PC-9 (cell line): ENCODE data around the gene HMHB1. TPM values are rescaled to one million over a fixed set of nuclear protein-coding genes. Genes with fewer than 3 reads are reported as not detected.
A peak's percentile ranks its signal among the peaks of the same experiment; 100 is the strongest.

Source experiments
- BruUV-seq: library from RNA; stranded (reverse); fragments of 400-500 nt; replicated peaks from 2 replicates; lab custom pipeline; 2021; lab: Mats Ljungman, UMichigan
- CTCF ChIA-PET: fragments of 300-600 bp; sonication (Branson Sonifier 250); formaldehyde crosslinking; loops from one replicate; lab custom pipeline; 2022; ENCODE audit warnings: antibody characterized with exemption; lab: Charles Lee
- POLR2A ChIA-PET: fragments of 300-600 bp; sonication (Branson Sonifier 250); formaldehyde crosslinking; loops from one replicate; lab custom pipeline; 2022; ENCODE audit warnings: antibody characterized with exemption; ENCODE audit not compliant: unreplicated experiment; lab: Charles Lee
- DNase-seq, 2 experiments: peaks; one replicate each; pipeline versions ENCODE4 v3.0.0 to v3.0.0-alpha.2; 2015 to 2022; ENCODE audit warnings: mixed read lengths in 1 of 2
- H2AFZ ChIP-seq: fragments of 200-600 bp; sonication (generic); 2 replicates; pipeline ENCODE4 v1.8.1; 2017; ENCODE audit warnings: antibody characterized with exemption
- H3F3A ChIP-seq: fragments of 200-600 bp; sonication (generic); 2 replicates; pipeline ENCODE4 v1.8.1; 2017; ENCODE audit warnings: antibody characterized with exemption, mild to moderate bottlenecking, low read depth; ENCODE audit not compliant: insufficient read depth
- H3K27ac ChIP-seq: fragments of 200-600 bp; sonication (generic); 2 replicates; pipeline ENCODE4 v1.6.1; 2016; ENCODE audit warnings: mixed run types
- H3K27me3 ChIP-seq: fragments of 200-600 bp; sonication (generic); 2 replicates; pipeline ENCODE4 v1.6.1; 2016; ENCODE audit warnings: low read depth, mixed run types; ENCODE audit not compliant: insufficient read depth
- H3K36me3 ChIP-seq: fragments of 200-600 bp; sonication (generic); 2 replicates; pipeline ENCODE4 v1.6.1; 2016; ENCODE audit warnings: low read depth, mixed run types
- H3K4me1 ChIP-seq: fragments of 200-600 bp; sonication (generic); replicated peaks from 2 replicates; pipeline ENCODE4 v1.6.1; 2016; ENCODE audit warnings: mixed run types; ENCODE audit not compliant: insufficient read depth
- H3K4me2 ChIP-seq: fragments of 200-600 bp; sonication (generic); 2 replicates; pipeline ENCODE4 v1.6.1; 2017; ENCODE audit warnings: mixed run types
- H3K4me3 ChIP-seq: fragments of 200-600 bp; sonication (generic); 2 replicates; pipeline ENCODE4 v1.6.1; 2016; ENCODE audit warnings: mixed run types
- H3K79me2 ChIP-seq: fragments of 200-600 bp; sonication (generic); 2 replicates; pipeline ENCODE4 v1.6.1; 2017; ENCODE audit warnings: low read depth, mixed run types
- H3K9me2 ChIP-seq: fragments of 200-600 bp; sonication (generic); 2 replicates; pipeline ENCODE4 v1.8.1; 2017; ENCODE audit warnings: mild to moderate bottlenecking; ENCODE audit not compliant: insufficient read depth
- H3K9me3 ChIP-seq: fragments of 200-600 bp; sonication (generic); 2 replicates; pipeline ENCODE4 v1.8.1; 2016; ENCODE audit warnings: low read depth; ENCODE audit not compliant: insufficient read depth
- H4K20me1 ChIP-seq: fragments of 200-600 bp; sonication (generic); 2 replicates; pipeline ENCODE4 v1.8.1; 2017; ENCODE audit not compliant: insufficient read depth
- CTCF ChIP-seq: fragments of 200-600 bp; sonication (generic); conservative IDR thresholded peaks from 2 replicates; pipeline ENCODE4 v1.6.1; 2017; ENCODE audit warnings: mixed run types, antibody characterized with exemption, mild to moderate bottlenecking, moderate library complexity
- EZH2 ChIP-seq: fragments of 200-600 bp; sonication (generic); IDR thresholded peaks from 2 replicates; pipeline ENCODE4 v1.8.0; 2017; ENCODE audit warnings: antibody characterized with exemption, low read depth
- intact Hi-C: fragments of 100-400 bp; cut with micrococcal nuclease; formaldehyde crosslinking; loops from one replicate; pipeline ENCODE4 v1.10.0; 2022; ENCODE audit not compliant: unreplicated experiment
- total RNA-seq: library from RNA; stranded (reverse); gene quantifications from 2 replicates; pipeline ENCODE4 v1.2.3, GENCODE V29; 2021

The HMHB1 gene
- total RNA-seq, 1 experiment from 2014 or later = not detected

- Histone ChIP-seq H3K4me1 (peaks cover 15% of the 10 kb centered on the region), H3K9me3 (no peaks in the 10 kb centered on the region), H3F3A (0 out of 2 replicates have a peak, but pooled peaks cover 8% of the 10 kb centered on the region), H3K27me3 (no peaks in the 10 kb centered on the region), H3K4me2 (peak overlapping the region; percentile 3; the same call in 1 of the 2 replicates), H2AFZ (no peak overlapping the region), H3K27ac (peak overlapping the region; percentile 61), H3K4me3 (no peak overlapping the region), H4K20me1 (no peaks in the 10 kb centered on the region), H3K79me2 (no peaks in the 10 kb centered on the region), H3K9me2 (no peaks in the 10 kb centered on the region), H3K36me3 (no peaks in the 10 kb centered on the region)
- DNase-seq = peak; percentile 24 to 82
- ChIA-PET CTCF (interaction anchor here (0.5 kb wide), 1 partner anchor 718 kb away, joined by 3 read pairs; no protein-coding TSS in a partner anchor), POLR2A (interaction anchor here (0.7 kb wide), 1 partner anchor 945 kb away, joined by 4 read pairs; no protein-coding TSS in a partner anchor)
- intact Hi-C loops = loop anchor here (1.0 to 10.0 kb wide), 7 partner anchors 95 to 825 kb away; no protein-coding TSS in a partner anchor
- no TSS peak for BruUV-seq
- no peak for TF ChIP-seq EZH2
- TF ChIP-seq CTCF = no peak
These were observed 15.0 kb downstream of the HMHB1 start for GRCh38 chr5:143826951-143827444.

- ChIA-PET CTCF (no interaction called here), POLR2A (no interaction called here)
These were observed 16.7 kb downstream of the HMHB1 start for GRCh38 chr5:143828710-143829109.

GRCh38 chr5:143833177-143833576, 21.2 kb downstream of the HMHB1 start:
- H3K27ac ChIP-seq = no peak overlapping the region
- no peaks in the 10 kb centered on the region for H3K27me3 ChIP-seq
- no peaks in the 10 kb centered on the region for H3K36me3 ChIP-seq
- intact Hi-C loops = no loop called here
- POLR2A ChIA-PET = no interaction called here
- H2AFZ ChIP-seq = no peak overlapping the region
- H3K4me2 ChIP-seq = no peak overlapping the region
- H3K79me2 ChIP-seq = no peaks in the 10 kb centered on the region
- DNase-seq = no peak
- H3K4me3 ChIP-seq = no peak overlapping the region
- H3K9me3 ChIP-seq = no peaks in the 10 kb centered on the region
- BruUV-seq = no TSS peak
- no peaks in the 10 kb centered on the region for H3K4me1 ChIP-seq
- H3F3A ChIP-seq = no peaks in the 10 kb centered on the region
- TF ChIP-seq CTCF (no peak), EZH2 (no peak)
- no peaks in the 10 kb centered on the region for H4K20me1 ChIP-seq
- CTCF ChIA-PET = no interaction called here
- H3K9me2 ChIP-seq = no peaks in the 10 kb centered on the region

More at GRCh38 chr5:143828710-143829109, 16.7 kb downstream of the HMHB1 start:
- no peak for TF ChIP-seq CTCF
- TF ChIP-seq EZH2 = no peak
- H3K4me1 ChIP-seq = peaks cover 15% of the 10 kb centered on the region
- no peak overlapping the region for H2AFZ ChIP-seq
- no peaks in the 10 kb centered on the region for H3K36me3 ChIP-seq
- H3K9me3 ChIP-seq = no peaks in the 10 kb centered on the region
- H3K4me2 ChIP-seq = no peak overlapping the region
- intact Hi-C loops = loop anchor here (5.0 to 10.0 kb wide), 6 partner anchors 94 to 826 kb away; no protein-coding TSS in a partner anchor
- 0 out of 2 replicates have a peak, but pooled peaks cover 8% of the 10 kb centered on the region for H3F3A ChIP-seq
- H3K27me3 ChIP-seq = no peaks in the 10 kb centered on the region
- H3K4me3 ChIP-seq = no peak overlapping the region
- H3K79me2 ChIP-seq = no peaks in the 10 kb centered on the region
- DNase-seq = no peak
- no peaks in the 10 kb centered on the region for H3K9me2 ChIP-seq
- no peaks in the 10 kb centered on the region for H4K20me1 ChIP-seq
- BruUV-seq = no TSS peak
- no peak overlapping the region for H3K27ac ChIP-seq
